Measurements from ENCODE around the gene UNC119B. TPM values are rescaled to one million over a fixed set of nuclear protein-coding genes. Genes with fewer than 3 reads are reported as not detected.

The UNC119B gene
- total and polyA plus RNA-seq, 2 of the 4 experiments (the other 2 are of a cell fraction) = 8.4 to 21.6 TPM

GRCh38 chr12:120725151-120725658, 14.9 kb downstream of the UNC119B start:
- Histone ChIP-seq H3K9me3 (ENCODE audit: control insufficient read depth, insufficient read depth, low read length) (no peaks in the 10 kb centered on the region), H3K14ac (replicated peaks; ENCODE audit: low read depth, low read length) (no peak overlapping the region), H3K4me1 (ENCODE audit: control insufficient read depth, insufficient read depth, low read length) (peaks cover 14% of the 10 kb centered on the region; the same call in 1 of the 2 replicates), H3K9ac (ENCODE audit: low read depth, low read length) (peak overlapping the region; percentile 6; the same call in 1 of the 2 replicates), H2BK20ac (ENCODE audit: low read depth, low read length) (no peak overlapping the region), H3K4ac (ENCODE audit: low read depth, low read length) (no peak overlapping the region), H2AFZ (replicated peaks; ENCODE audit: low read length, poor library complexity) (peak overlapping the region; percentile 94), H3K36me3 (ENCODE audit: control insufficient read depth, insufficient read depth, low read length) (peaks cover 21% of the 10 kb centered on the region), H3K23ac (ENCODE audit: low read depth, low read length) (peak overlapping the region; percentile 14; the same call in 1 of the 2 replicates), H2AK9ac (replicated peaks; ENCODE audit: low read depth, low read length, poor library complexity) (no peak overlapping the region), H3K56ac (ENCODE audit: extremely low read depth, insufficient read depth, low read length) (peak overlapping the region; percentile 26; the same call in 1 of the 2 replicates), H2AK5ac (ENCODE audit: low read depth, low read length) (peak overlapping the region; percentile 15; the same call in 1 of the 2 replicates), H2BK120ac (ENCODE audit: low read depth, low read length) (no peak overlapping the region), H3K27me3 (ENCODE audit: control insufficient read depth, insufficient read depth, low read length) (no peaks in the 10 kb centered on the region), H3K27ac (ENCODE audit: insufficient read depth, low read length) (0 out of 2 replicates have a peak overlapping the region, but pooled peaks have one; percentile 9), H4K8ac (ENCODE audit: low read depth in 2 of 2, low read length in 2 of 2) (peak overlapping the region; percentile 68 to 83; a peak in 3 of 4 replicates), H4K91ac (ENCODE audit: insufficient read depth, low read depth, low read length) (no peak overlapping the region), H2BK5ac (ENCODE audit: low read depth, low read length, poor library complexity, severe bottlenecking) (no peak overlapping the region), H3K79me1 (ENCODE audit: low read depth in 1 of 2, low read length in 2 of 2) (peaks cover 14 to 25% of the 10 kb centered on the region in 2 experiments; a peak in 3 of 4 replicates), H3K18ac (ENCODE audit: low read depth, low read length) (no peak overlapping the region), H4K5ac (ENCODE audit: low read depth, low read length) (no peak overlapping the region), H3K4me2 (ENCODE audit: low read depth, low read length) (peak overlapping the region; percentile 69), H4K20me1 (ENCODE audit: insufficient read depth, low read length) (no peaks in the 10 kb centered on the region), H3K9me1 (ENCODE audit: insufficient read depth, low read length) (peaks cover 12% of the 10 kb centered on the region), H3K4me3 (ENCODE audit: insufficient read depth, low read depth, low read length) (peak overlapping the region; percentile 59), H2BK15ac (ENCODE audit: low read depth, low read length) (no peak overlapping the region)
- TF ChIP-seq CTCF (conservative IDR thresholded peaks at IDR 0.05; ENCODE audit: low read depth, low read length) (no peak), RAD21 (IDR thresholded peaks at IDR 0.05; ENCODE audit: low read length) (no peak), CHD1 (IDR thresholded peaks at IDR 0.05; ENCODE audit: low read depth, low read length) (no peak), RFX5 (IDR thresholded peaks at IDR 0.05; ENCODE audit: low read depth, low read length) (no peak), MAZ (IDR thresholded peaks at IDR 0.05; ENCODE audit: borderline replicate concordance, low read depth, low read length) (no peak), SMC3 (IDR thresholded peaks at IDR 0.05; ENCODE audit: low read depth, low read length) (no peak), NFE2L2 (IDR thresholded peaks at IDR 0.05; ENCODE audit: low read depth, low read length) (no peak)
- TF ChIP-seq, protein P1, sequence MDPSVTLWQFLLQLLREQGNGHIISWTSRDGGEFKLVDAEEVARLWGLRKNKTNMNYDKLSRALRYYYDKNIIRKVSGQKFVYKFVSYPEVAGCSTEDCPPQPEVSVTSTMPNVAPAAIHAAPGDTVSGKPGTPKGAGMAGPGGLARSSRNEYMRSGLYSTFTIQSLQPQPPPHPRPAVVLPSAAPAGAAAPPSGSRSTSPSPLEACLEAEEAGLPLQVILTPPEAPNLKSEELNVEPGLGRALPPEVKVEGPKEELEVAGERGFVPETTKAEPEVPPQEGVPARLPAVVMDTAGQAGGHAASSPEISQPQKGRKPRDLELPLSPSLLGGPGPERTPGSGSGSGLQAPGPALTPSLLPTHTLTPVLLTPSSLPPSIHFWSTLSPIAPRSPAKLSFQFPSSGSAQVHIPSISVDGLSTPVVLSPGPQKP (IDR thresholded peaks at IDR 0.05; ENCODE audit: borderline replicate concordance, low read depth, low read length) = no peak
- TF ChIP-seq, protein P2, sequence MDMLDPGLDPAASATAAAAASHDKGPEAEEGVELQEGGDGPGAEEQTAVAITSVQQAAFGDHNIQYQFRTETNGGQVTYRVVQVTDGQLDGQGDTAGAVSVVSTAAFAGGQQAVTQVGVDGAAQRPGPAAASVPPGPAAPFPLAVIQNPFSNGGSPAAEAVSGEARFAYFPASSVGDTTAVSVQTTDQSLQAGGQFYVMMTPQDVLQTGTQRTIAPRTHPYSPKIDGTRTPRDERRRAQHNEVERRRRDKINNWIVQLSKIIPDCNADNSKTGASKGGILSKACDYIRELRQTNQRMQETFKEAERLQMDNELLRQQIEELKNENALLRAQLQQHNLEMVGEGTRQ (IDR thresholded peaks at IDR 0.05; ENCODE audit: low read depth, low read length) = no peak
- ChIA-PET POLR2A (ENCODE audit: unreplicated experiment) (no interaction called here), CTCF (no interaction called here)
- ATAC-seq (ENCODE audit: low read depth) (no peak; the same call in 1 of the 2 replicates), DNase-seq (no peak)
- dilution Hi-C loops (cut with HindIII; ENCODE audit: low sequenced_read_pairs, unreplicated experiment) = no loop called here
- in situ Hi-C loops (cut with MboI; ENCODE audit: low sequenced_read_pairs) = no loop called here
- intact Hi-C loops (cut with micrococcal nuclease) = no loop called here
- BruUV-seq (replicated peaks) = no TSS peak
- WGBS, 2 experiments (ENCODE audit: extremely low coverage in 2 of 2, insufficient read length in 1 of 2) = 11% methylated on average over 5 of the region's 14 CpGs; no CpG with 5 or more reads in 1 of the 2 experiments

All from IMR-90 (cell line).